GM23338 (cell line): ENCODE results near the gene CDHR5.

Experiments used
- CREB1 ChIP-seq: fragments of 250-450 bp; sonication (Bioruptor Pico); IDR thresholded peaks from 2 replicates; pipeline ENCODE4 v1.5.0; 2020; ENCODE audit warnings: low read depth, mild to moderate bottlenecking, moderate library complexity
- CTCF ChIP-seq, 2 experiments: fragments of 200-600 bp in 1 of 2; sonication (generic) in 1 of 2; conservative IDR thresholded peaks; 2 replicates each; pipeline versions ENCODE4 v1.5.1 to v1.6.1; 2016 to 2017; ENCODE audit warnings: antibody characterized with exemption in 2 of 2, low read depth in 2 of 2, mild to moderate bottlenecking in 2 of 2, moderate library complexity in 1 of 2
- EZH2 ChIP-seq: fragments of 200-600 bp; sonication (generic); IDR thresholded peaks from one replicate; pipeline ENCODE4 v1.8.0; 2017; ENCODE audit warnings: antibody characterized with exemption, mild to moderate bottlenecking, low read depth; ENCODE audit not compliant: unreplicated experiment
- POLR2AphosphoS5 ChIP-seq: IDR thresholded peaks from 2 replicates; pipeline ENCODE4 v1.6.1; 2016; ENCODE audit warnings: antibody characterized with exemption, low read depth
- REST ChIP-seq: IDR thresholded peaks from one replicate; pipeline ENCODE4 v1.6.1; 2018; ENCODE audit warnings: antibody characterized with exemption; ENCODE audit not compliant: unreplicated experiment
- STAT1 ChIP-seq: IDR thresholded peaks from one replicate; pipeline ENCODE4 v1.6.1; 2016; ENCODE audit warnings: antibody characterized with exemption; ENCODE audit not compliant: unreplicated experiment

- TF ChIP-seq CTCF (conservative IDR thresholded peaks at IDR 0.05; ENCODE audit: low read depth in 2 of 2) (no peak), EZH2 (no peak), REST (no peak), CREB1 (no peak), POLR2AphosphoS5 (no peak), STAT1 (no peak)
These were observed 19.2 kb downstream of the CDHR5 start for GRCh38 chr11:605286-606129.
